GM23338 (cell line): Measurements from ENCODE around the gene PPP1R12A. TPM values are rescaled to one million over a fixed set of nuclear protein-coding genes. Genes with fewer than 3 reads are reported as not detected.
A peak's percentile ranks its signal among the peaks of the same experiment; 100 is the strongest.

Experiments used
- ATAC-seq: fragments of 200-7000 bp; cut with Tn5 transposase; 3 replicates; pipeline ENCODE4 v1.9.1; 2020
- DNase-seq: peaks from one replicate; pipeline ENCODE4 v3.0.0-alpha.2; 2015; ENCODE audit warnings: low spot score
- H2AFZ ChIP-seq: fragments of 200-600 bp; sonication (generic); 2 replicates; pipeline ENCODE4 v1.8.0; 2016; ENCODE audit warnings: antibody characterized with exemption, mild to moderate bottlenecking, moderate library complexity
- H3F3A ChIP-seq: fragments of 200-600 bp; sonication (generic); replicated peaks from 2 replicates; pipeline ENCODE4 v1.8.0; 2017; ENCODE audit warnings: antibody characterized with exemption, mixed run types, low read depth
- H3K27ac ChIP-seq: fragments of 200-600 bp; sonication (generic); 2 replicates; pipeline ENCODE4 v1.6.1; 2016; ENCODE audit warnings: low read depth
- H3K27me3 ChIP-seq: fragments of 200-600 bp; sonication (generic); 2 replicates; pipeline ENCODE4 v1.8.0; 2016; ENCODE audit warnings: mild to moderate bottlenecking, mixed run types, moderate library complexity; ENCODE audit not compliant: insufficient read depth
- H3K36me3 ChIP-seq: fragments of 200-600 bp; sonication (generic); 2 replicates; pipeline ENCODE4 v1.8.0; 2016; ENCODE audit warnings: mild to moderate bottlenecking; ENCODE audit not compliant: insufficient read depth
- H3K4me1 ChIP-seq: fragments of 200-600 bp; sonication (generic); 2 replicates; pipeline ENCODE4 v1.8.0; 2016; ENCODE audit warnings: mild to moderate bottlenecking, moderate library complexity; ENCODE audit not compliant: insufficient read depth
- H3K4me2 ChIP-seq: fragments of 200-600 bp; sonication (generic); 2 replicates; pipeline ENCODE4 v1.7.1; 2017; ENCODE audit warnings: mixed run types
- H3K4me3 ChIP-seq: fragments of 200-600 bp; sonication (generic); 2 replicates; pipeline ENCODE4 v1.6.1; 2016; ENCODE audit warnings: mixed run types
- H3K79me2 ChIP-seq: fragments of 200-600 bp; sonication (generic); replicated peaks from 2 replicates; pipeline ENCODE4 v1.8.0; 2017; ENCODE audit warnings: mild to moderate bottlenecking; ENCODE audit not compliant: insufficient read depth
- H3K9me2 ChIP-seq: fragments of 200-600 bp; sonication (generic); 2 replicates; pipeline ENCODE4 v1.8.0; 2017; ENCODE audit not compliant: insufficient read depth
- H4K20me1 ChIP-seq: fragments of 200-600 bp; sonication (generic); replicated peaks from 2 replicates; pipeline ENCODE4 v1.8.0; 2017; ENCODE audit warnings: mild to moderate bottlenecking; ENCODE audit not compliant: insufficient read depth
- H3K27ac Mint-ChIP-seq: 2 replicates; pipeline ENCODE4 v1.8.0; 2020; ENCODE audit warnings: inconsistent platforms, mild to moderate bottlenecking, moderate library complexity, mixed read lengths
- H3K27me3 Mint-ChIP-seq: 3 replicates; pipeline ENCODE4 v1.8.0; 2022; ENCODE audit warnings: low read depth, mild to moderate bottlenecking, moderate library complexity, mixed read lengths, inconsistent platforms; ENCODE audit not compliant: insufficient read depth, poor library complexity
- H3K36me3 Mint-ChIP-seq: 3 replicates; pipeline ENCODE4 v1.8.0; 2021; ENCODE audit warnings: low read depth, mild to moderate bottlenecking, inconsistent platforms, moderate library complexity, mixed read lengths
- H3K4me1 Mint-ChIP-seq: 3 replicates; pipeline ENCODE4 v1.8.0; 2020; ENCODE audit warnings: mild to moderate bottlenecking, inconsistent platforms, mixed read lengths
- H3K4me3 Mint-ChIP-seq: 3 replicates; pipeline ENCODE4 v1.8.0; 2021; ENCODE audit warnings: moderate library complexity, mild to moderate bottlenecking, inconsistent platforms, mixed read lengths
- H3K9me3 Mint-ChIP-seq: 3 replicates; pipeline ENCODE4 v1.8.0; 2020; ENCODE audit warnings: moderate library complexity, mild to moderate bottlenecking, inconsistent platforms, mixed read lengths
- CTCF ChIP-seq, 2 experiments: fragments of 200-600 bp in 1 of 2; sonication (generic) in 1 of 2; conservative IDR thresholded peaks; 2 replicates each; pipeline versions ENCODE4 v1.5.1 to v1.6.1; 2016 to 2017; ENCODE audit warnings: antibody characterized with exemption in 2 of 2, low read depth in 2 of 2, mild to moderate bottlenecking in 2 of 2, moderate library complexity in 1 of 2
- EZH2 ChIP-seq: fragments of 200-600 bp; sonication (generic); IDR thresholded peaks from one replicate; pipeline ENCODE4 v1.8.0; 2017; ENCODE audit warnings: antibody characterized with exemption, mild to moderate bottlenecking, low read depth; ENCODE audit not compliant: unreplicated experiment
- JUNB ChIP-seq: IDR thresholded peaks from one replicate; pipeline ENCODE4 v1.6.1; 2016; ENCODE audit warnings: antibody characterized with exemption; ENCODE audit not compliant: unreplicated experiment
- NANOG ChIP-seq: IDR thresholded peaks from 2 replicates; pipeline ENCODE4 v1.6.1; 2016; ENCODE audit warnings: antibody characterized with exemption, borderline replicate concordance
- REST ChIP-seq: IDR thresholded peaks from one replicate; pipeline ENCODE4 v1.6.1; 2018; ENCODE audit warnings: antibody characterized with exemption; ENCODE audit not compliant: unreplicated experiment
- STAT1 ChIP-seq: IDR thresholded peaks from one replicate; pipeline ENCODE4 v1.6.1; 2016; ENCODE audit warnings: antibody characterized with exemption; ENCODE audit not compliant: unreplicated experiment
- ZNF114 ChIP-seq: fragments of 250-450 bp; sonication (Bioruptor Pico); IDR thresholded peaks from 2 replicates; pipeline ENCODE4 v1.5.0; 2020; ENCODE audit warnings: mild to moderate bottlenecking, moderate library complexity
- ZNF331 ChIP-seq: fragments of 250-450 bp; sonication (Bioruptor Pico); IDR thresholded peaks from 2 replicates; pipeline ENCODE4 v1.5.0; 2020; ENCODE audit warnings: low read depth, mild to moderate bottlenecking, moderate library complexity
- ZNF462 ChIP-seq: fragments of 250-450 bp; sonication (Bioruptor Pico); IDR thresholded peaks from 2 replicates; pipeline ENCODE4 v1.5.0; 2020; ENCODE audit warnings: mild to moderate bottlenecking, moderate library complexity
- polyA plus RNA-seq: library from polyadenylated mRNA; unstranded; fragments of >200 nt; fragmentation: Nextera tagmentation; extraction: Ambion mirVana; gene quantifications from 2 replicates; pipeline ENCODE4 v1.2.1, GENCODE V29; 2016
- total RNA-seq: library from RNA; depleted of rRNA; stranded (reverse); fragments of >200 nt; shearing (Covaris generic); gene quantifications from 2 replicates; pipeline ENCODE4 v1.2.3, GENCODE V29; 2014
- TF ChIP-seq, protein P1 (sequence below): IDR thresholded peaks from 2 replicates; pipeline ENCODE4 v1.6.1; 2016; ENCODE audit warnings: antibody characterized with exemption

Gene PPP1R12A
- total and polyA plus RNA-seq, 2 experiments from 2014 or later: 91.6 to 146 TPM

DNA sequence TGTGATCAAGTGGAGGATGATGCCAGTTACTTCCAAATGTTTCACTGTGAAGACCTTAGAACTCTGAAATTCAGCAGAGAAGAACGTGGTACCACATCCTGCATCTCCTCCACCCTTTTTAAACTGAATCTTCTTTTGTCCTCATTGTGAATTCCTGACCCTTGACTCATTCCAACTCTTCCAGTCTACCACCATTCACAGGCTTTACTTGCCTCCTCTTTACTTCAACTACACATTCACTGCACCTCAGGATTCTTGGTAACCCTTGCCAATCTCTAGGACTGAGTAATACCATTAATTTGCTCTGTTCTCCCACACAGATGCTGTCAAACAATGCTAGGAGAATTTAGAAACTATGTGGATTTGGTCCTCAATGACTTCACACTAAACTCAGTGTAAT, 37.3 kb downstream of the PPP1R12A start:
- Mint-ChIP-seq H3K27me3 (peaks cover 3% of the 10 kb centered on the region), H3K36me3 (no peaks in the 10 kb centered on the region), H3K27ac (no peak overlapping the region), H3K4me1 (peaks cover 32% of the 10 kb centered on the region), H3K9me3 (no peaks in the 10 kb centered on the region), H3K4me3 (no peak overlapping the region)
- DNase-seq (peak; percentile 50), ATAC-seq (peak; percentile 52; the same call in 2 of the 3 replicates)
- peaks cover 99% of the 10 kb centered on the region for H3K79me2 ChIP-seq
- no peak overlapping the region for H2AFZ ChIP-seq
- H3K4me3 ChIP-seq: no peak overlapping the region
- peaks cover 7% of the 10 kb centered on the region; the same call in 1 of the 2 replicates for H4K20me1 ChIP-seq
- no peaks in the 10 kb centered on the region; the same call in 1 of the 2 replicates for H3K4me1 ChIP-seq
- no peaks in the 10 kb centered on the region for H3K36me3 ChIP-seq
- no peaks in the 10 kb centered on the region for H3F3A ChIP-seq
- no peak overlapping the region for H3K27ac ChIP-seq
- TF ChIP-seq STAT1: no peak
- TF ChIP-seq ZNF462 (CRISPR knock-in tag): peak; percentile 92
- no peaks in the 10 kb centered on the region for H3K27me3 ChIP-seq
- no peak overlapping the region for H3K4me2 ChIP-seq
- no peaks in the 10 kb centered on the region for H3K9me2 ChIP-seq

GRCh38 chr12:79895804-79896203, 39.1 kb downstream of the PPP1R12A start:
- Mint-ChIP-seq H3K36me3 (no peaks in the 10 kb centered on the region), H3K4me3 (no peak overlapping the region), H3K27ac (no peak overlapping the region), H3K27me3 (peaks cover 5% of the 10 kb centered on the region), H3K4me1 (peaks cover 34% of the 10 kb centered on the region), H3K9me3 (no peaks in the 10 kb centered on the region)
- Histone ChIP-seq H4K20me1 (peaks cover 7% of the 10 kb centered on the region; the same call in 1 of the 2 replicates), H3K36me3 (no peaks in the 10 kb centered on the region), H3F3A (no peaks in the 10 kb centered on the region), H3K79me2 (peaks cover 99% of the 10 kb centered on the region), H2AFZ (no peak overlapping the region), H3K4me2 (no peak overlapping the region), H3K27ac (no peak overlapping the region), H3K4me3 (no peak overlapping the region), H3K9me2 (no peaks in the 10 kb centered on the region), H3K4me1 (no peaks in the 10 kb centered on the region; the same call in 1 of the 2 replicates), H3K27me3 (no peaks in the 10 kb centered on the region)
- ATAC-seq (no peak), DNase-seq (no peak)
- TF ChIP-seq JUNB (no peak), ZNF331 (CRISPR knock-in tag) (no peak), EZH2 (no peak), NANOG (no peak), CTCF (conservative IDR thresholded peaks at IDR 0.05; ENCODE audit: low read depth in 2 of 2) (no peak), STAT1 (no peak), ZNF114 (CRISPR knock-in tag) (no peak), REST (no peak)
- TF ChIP-seq, protein P1, sequence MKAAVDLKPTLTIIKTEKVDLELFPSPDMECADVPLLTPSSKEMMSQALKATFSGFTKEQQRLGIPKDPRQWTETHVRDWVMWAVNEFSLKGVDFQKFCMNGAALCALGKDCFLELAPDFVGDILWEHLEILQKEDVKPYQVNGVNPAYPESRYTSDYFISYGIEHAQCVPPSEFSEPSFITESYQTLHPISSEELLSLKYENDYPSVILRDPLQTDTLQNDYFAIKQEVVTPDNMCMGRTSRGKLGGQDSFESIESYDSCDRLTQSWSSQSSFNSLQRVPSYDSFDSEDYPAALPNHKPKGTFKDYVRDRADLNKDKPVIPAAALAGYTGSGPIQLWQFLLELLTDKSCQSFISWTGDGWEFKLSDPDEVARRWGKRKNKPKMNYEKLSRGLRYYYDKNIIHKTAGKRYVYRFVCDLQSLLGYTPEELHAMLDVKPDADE: no peak
